ENCODE data around the gene SUGCT.

The SUGCT gene

DNA sequence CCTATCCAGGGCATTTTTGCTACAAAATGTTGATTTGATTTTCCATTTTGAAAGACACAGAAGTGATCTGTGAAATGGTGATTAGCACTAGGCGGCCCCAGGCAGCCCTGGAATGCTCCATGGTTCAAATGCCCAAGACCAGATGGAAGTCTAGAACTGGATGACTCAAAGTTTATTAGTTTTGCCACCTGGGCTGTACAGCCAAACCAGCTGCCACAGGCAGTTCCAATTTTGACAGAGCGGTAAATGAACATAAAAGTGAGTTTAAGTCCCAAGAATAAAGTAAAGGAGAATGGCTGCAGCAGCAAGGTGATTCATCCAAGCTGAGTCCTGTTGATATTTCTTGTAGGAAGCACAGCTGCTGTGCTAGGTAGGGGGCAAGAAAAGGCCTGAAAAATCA, 180.5 kb downstream of the SUGCT start:
- DNase-seq (ENCODE audit: extremely low read depth in 1 of 2, low read depth in 1 of 2), result no peak

DNA sequence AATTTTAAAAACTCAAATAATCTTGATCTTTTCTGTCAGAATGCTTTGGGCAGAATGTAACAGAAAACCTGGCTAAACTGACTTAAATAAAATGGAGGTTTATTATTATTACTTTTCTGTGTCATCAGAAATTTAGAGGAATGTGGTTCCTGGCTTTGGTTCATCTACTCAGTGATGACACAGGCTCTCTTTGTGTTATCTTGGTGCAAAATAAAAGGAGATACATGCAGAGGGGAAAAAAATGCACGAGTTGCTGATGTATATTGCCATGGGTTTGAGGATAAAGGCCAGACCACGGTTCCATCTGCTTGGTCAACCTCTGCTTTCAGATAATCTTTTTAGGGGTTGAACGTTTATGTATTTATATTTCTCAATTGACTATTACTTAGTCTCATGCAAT, 181.4 kb downstream of the SUGCT start:
- no peak for DNase-seq (ENCODE audit: extremely low read depth in 1 of 2, low read depth in 1 of 2)

DNA sequence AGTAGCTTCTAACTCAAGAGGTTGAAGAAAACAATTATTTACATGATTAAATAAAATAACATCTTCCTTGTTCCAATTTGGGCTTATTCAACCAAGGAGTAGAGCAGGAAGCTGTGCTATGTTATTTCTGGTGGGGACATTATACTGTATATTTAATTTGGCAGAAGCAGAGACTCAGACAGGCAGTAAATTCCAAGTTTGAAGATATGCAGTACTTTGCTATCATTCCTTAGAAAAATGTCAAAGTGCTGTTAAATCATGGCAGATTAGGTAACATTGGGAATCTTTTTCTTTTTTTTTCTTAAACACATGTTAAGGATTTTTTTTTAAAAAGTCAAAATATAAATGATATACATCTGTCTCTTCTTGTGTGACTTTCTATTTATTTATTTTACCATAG, 190.1 kb downstream of the SUGCT start:
- DNase-seq (ENCODE audit: extremely low read depth in 1 of 2, low read depth in 1 of 2), result no peak

GRCh38 chr7:40327113-40327512, 192.3 kb downstream of the SUGCT start:
- DNase-seq (ENCODE audit: extremely low read depth in 1 of 2, low read depth in 1 of 2), result no peak

DNA sequence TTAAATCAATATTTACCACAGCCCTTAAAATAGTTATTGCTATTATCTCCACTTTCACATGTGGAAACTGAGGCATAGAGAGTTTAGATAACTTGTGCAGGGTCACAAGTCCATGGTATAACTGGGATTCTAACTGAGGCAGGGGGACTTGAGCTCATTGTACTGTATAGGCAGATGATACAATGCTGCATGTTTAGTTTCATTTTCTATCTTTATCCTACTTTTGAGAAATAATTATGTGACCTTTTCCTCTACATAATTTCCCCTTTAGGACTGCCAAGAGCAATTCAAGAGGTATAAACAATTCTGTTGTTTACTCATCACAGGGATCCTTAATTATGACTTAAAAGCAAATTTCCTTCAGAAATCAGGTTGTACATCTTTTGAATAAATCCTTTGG, 193.1 kb downstream of the SUGCT start:
- no peak for DNase-seq (ENCODE audit: extremely low read depth in 1 of 2, low read depth in 1 of 2)

DNA sequence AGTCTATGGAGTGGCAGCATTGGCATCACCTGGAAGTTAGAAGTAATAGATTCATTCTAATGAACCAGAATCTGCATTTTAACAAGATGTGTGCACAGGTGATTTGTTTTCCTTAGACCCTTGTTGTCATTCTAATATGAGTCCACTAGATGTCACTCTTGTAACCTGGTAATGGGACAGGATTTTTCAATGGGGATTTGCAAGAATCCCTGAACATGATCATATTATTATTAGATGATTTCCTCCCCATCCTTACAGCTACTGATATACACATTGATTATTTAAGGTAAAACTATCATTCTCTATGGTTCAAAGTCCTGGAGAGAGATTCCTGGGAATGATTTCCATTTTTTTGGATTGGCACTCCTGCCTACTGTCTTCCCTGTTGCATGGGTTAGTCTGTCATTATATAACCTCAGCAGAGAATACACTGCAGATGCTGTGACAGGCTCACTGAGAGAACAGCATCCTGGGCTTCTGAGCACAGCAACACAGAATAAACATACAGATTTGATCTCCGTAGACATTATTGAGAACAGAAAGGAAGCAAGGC, 194.9 kb downstream of the SUGCT start:
- no peak for DNase-seq (ENCODE audit: extremely low read depth in 1 of 2, low read depth in 1 of 2)

DNA sequence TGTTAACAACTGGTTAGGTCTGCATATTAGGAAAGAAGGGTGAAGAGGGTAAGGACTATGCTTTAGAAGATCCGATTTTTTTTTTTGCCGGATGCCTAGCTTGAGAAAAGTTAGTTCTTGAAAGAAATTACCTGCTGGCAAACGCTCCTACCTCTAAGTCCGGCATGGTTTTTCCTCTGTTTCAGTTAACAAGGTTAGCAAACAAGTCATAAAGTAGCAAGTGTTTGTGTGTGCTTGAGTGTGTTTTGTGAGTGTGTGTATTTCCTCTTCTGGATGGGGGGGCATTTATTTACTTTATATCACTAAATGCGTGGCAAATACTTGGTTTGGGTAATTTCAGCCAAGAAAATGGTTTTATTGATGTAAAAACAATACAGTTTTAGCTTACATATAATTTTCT, 195.6 kb downstream of the SUGCT start:
- DNase-seq (ENCODE audit: extremely low read depth in 1 of 2, low read depth in 1 of 2), result no peak

- no peak for DNase-seq (ENCODE audit: extremely low read depth in 1 of 2, low read depth in 1 of 2)
Measured at GRCh38 chr7:40331915-40332314, 197.1 kb downstream of the SUGCT start.

GRCh38 chr7:40332516-40332915, 197.7 kb downstream of the SUGCT start:
- no peak for DNase-seq (ENCODE audit: extremely low read depth in 1 of 2, low read depth in 1 of 2)

DNA sequence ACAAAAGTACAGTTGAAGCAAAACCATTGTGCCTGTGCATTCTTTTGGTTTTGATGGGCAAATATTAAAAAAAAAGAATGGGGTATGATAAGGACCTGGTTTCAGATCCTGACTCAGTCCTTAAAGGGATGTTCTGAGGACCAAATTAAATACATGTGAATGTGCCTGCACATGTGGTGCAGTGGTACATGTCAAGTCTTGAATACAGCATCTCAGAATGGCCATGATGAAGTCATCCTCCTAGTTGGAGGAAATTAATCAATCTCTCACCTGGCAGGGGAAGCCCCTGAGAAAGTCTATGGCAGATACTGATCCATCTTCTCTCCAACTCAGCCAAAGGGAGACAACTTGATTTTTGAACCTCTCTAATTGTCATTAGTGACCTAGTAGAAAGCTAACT, 207.0 kb downstream of the SUGCT start:
- no peak for DNase-seq (ENCODE audit: extremely low read depth in 1 of 2, low read depth in 1 of 2)

GRCh38 chr7:40346554-40346953, 211.7 kb downstream of the SUGCT start:
- no peak for DNase-seq (ENCODE audit: extremely low read depth in 1 of 2, low read depth in 1 of 2)

DNA sequence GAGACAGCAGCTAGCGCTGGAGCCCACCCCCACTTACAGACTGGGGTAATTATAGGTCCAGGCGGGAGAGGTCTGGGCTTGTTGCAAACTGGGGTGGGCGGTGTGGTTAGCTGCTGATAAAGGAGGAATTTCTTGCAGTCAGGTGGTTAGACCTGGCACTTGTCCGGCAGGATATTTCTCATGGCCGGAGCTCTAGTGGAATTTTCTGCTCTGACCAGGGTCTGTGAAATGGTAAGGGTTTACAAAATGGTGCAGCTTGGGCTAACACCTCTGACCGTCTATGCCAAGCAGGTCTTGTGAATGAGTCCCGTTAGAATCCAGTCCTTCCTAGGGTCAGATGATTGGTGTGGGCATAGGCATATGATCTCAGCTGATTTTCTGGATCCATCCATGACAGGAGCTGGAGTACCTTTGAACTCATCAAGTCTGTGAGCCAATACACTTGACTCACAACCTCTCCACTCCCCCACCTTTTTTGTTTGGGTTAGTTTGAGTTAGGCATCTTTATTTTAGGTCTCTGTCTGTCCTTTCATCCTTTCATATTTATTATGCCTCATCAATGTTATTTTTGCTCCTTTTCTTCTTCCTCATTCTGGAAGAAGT, 213.4 kb downstream of the SUGCT start:
- DNase-seq (ENCODE audit: extremely low read depth in 1 of 2, low read depth in 1 of 2), result no peak

DNA sequence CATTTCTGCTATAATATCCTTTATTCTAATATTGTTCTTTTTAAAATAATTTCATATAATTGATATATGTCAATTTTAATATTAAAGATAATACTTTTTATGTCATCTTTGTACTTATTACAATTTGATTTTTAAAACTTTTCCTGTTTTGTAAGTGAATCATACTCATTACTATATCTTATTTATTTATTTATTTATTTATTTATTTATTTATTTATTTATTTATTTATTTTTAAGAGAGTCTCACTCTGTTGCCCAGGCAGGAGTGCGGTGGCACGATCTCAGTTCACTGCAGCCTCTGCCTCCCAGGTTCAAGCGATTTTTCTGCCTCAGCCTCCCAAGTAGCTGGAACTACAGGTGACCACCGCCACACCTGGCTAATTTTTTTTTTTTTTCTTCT, 215.3 kb downstream of the SUGCT start:
- no peak for DNase-seq (ENCODE audit: extremely low read depth in 1 of 2, low read depth in 1 of 2)

DNA sequence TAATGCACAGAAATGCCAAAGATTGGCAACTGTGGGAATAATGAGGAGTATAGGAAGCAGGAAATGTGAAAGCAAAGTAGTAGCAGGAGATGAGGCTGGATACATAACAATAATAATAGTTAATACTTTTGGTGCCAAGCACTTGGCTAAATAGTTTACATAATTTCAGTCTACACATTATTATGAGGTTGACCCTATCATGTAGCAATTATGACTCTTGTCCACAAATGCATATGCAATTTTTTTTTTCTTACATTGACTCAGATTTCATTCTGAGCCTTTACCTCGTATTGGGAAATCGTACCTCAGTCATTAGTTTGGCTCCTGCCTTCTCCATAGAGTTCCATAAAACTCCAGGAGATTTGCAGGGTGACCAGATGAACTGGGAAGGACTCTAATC, 219.9 kb downstream of the SUGCT start:
- no peak for DNase-seq (ENCODE audit: extremely low read depth in 1 of 2, low read depth in 1 of 2)

- no peak for DNase-seq (ENCODE audit: extremely low read depth in 1 of 2, low read depth in 1 of 2)
Measured at GRCh38 chr7:40356312-40356711, 221.5 kb downstream of the SUGCT start.

GRCh38 chr7:40356871-40357709, 222.3 kb downstream of the SUGCT start:
- DNase-seq (ENCODE audit: extremely low read depth in 1 of 2, low read depth in 1 of 2), result no peak

DNA sequence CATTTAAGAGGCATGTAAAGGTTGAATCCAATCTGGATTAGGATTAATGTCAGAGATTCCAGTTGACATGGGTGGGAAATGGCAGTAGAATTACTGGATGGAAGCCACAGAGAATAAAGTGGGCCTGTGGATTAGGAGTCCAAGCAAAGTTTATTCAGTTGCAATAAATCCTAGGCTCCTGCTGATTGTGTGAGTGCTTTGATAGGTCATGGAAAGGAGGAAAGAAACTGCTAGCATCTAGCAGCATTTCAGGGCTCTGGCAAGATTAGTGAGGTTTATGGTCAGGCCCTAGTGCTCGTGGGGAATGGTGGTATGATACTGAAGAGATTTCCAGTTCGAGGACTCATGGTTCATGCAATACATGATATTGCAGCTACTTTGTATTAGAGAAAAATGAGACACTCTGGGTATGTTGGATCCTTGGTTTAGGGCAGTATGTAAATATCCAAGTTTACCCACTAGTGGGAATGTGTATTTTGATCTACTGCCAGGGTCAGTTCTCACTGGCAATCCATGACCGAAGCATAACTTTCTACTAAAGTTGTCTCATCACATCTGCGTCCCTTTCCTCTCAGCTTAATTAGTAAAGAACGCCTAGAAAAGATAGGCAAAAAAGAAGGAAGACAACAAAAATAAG, 235.0 kb downstream of the SUGCT start:
- DNase-seq (ENCODE audit: extremely low read depth in 1 of 2, low read depth in 1 of 2), result no peak

DNA sequence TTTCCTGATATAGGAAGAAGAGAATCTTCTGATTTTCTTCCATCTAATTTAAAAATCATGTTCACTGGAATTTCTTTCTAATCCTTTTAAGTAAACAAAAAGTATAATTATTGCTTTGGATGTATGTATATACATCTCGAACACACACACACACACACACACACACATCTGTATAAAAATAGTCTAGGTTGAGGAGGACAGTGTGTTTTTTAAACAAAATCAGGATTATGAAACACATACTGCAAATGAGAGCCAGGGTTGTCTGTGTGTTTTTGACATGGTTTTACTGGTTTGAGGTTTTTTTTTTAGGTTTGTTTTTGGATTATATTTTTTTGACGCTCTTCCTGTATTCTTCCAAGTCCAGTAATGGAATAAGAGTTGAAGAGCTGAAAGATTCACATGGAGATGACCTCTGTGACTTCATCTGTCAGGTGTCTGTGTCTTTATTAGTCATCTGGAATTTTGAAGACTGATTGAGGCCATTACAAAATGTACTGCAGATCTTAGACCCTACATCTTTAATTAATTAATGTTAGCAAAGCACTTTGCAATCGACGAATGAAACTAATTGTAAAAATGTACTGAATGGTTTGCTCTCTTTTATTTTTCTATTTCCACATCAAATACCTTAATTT, 237.1 kb downstream of the SUGCT start:
- DNase-seq (ENCODE audit: extremely low read depth in 1 of 2, low read depth in 1 of 2), result no peak

- no peak for DNase-seq (ENCODE audit: extremely low read depth in 1 of 2, low read depth in 1 of 2)
Measured at GRCh38 chr7:40374575-40374974, 239.8 kb downstream of the SUGCT start.

DNA sequence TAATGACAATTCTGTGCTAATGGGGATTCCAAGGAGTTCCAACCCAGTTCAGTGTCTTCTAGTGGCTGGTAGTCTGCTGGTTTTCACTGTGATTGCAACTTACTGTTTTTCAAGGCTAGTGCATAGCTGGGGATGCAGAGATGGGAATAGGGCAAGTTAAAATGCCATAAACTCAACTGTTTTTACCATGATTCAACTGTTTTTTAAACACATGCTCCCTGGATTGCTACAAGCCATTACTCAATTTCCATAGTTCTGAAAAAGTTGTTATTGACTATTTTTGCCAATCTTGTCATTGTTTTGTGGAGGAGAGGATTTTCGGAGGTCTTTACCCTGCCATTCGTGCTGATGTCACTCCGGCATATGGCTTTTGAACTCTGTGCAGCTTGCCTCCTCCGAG, 245.3 kb downstream of the SUGCT start:
- no peak for DNase-seq (ENCODE audit: extremely low read depth in 1 of 2, low read depth in 1 of 2)

DNA sequence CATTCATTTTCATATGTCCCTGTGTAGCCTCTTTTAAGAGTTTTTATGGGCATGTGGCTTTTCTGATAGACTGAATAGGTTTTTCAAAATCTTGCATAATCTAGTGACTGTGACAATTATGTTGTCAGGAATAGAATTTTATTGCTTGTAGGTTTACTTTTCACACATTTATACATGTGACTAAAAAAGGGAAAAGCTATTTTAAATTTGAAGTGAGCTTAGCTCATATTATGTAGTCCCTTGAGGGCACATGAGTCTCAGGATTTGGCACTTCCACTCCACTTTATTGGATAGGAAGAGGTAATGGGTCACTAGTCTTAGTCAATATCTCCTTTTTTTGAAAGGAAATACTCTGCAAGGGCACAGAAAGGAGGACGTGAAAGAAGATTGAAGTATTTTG, 247.3 kb downstream of the SUGCT start:
- no peak for DNase-seq (ENCODE audit: extremely low read depth in 1 of 2, low read depth in 1 of 2)

Data from activated CD8-positive, alpha-beta memory T cell treated with anti-CD3 and anti-CD28 coated beads for 1 hour (primary cell).